ENCODE results near the gene NIPSNAP2. TPM values are rescaled to one million over a fixed set of nuclear protein-coding genes. Genes with fewer than 3 reads are reported as not detected.
"Not testable (repeated sequence)": the region's sequence is repeated elsewhere in the genome, so short reads cannot be mapped to it uniquely, and the experiment has no call there.

The NIPSNAP2 gene
- total RNA-seq, 2 donors from 2014 or later: 36.6 to 57.3 TPM

DNA sequence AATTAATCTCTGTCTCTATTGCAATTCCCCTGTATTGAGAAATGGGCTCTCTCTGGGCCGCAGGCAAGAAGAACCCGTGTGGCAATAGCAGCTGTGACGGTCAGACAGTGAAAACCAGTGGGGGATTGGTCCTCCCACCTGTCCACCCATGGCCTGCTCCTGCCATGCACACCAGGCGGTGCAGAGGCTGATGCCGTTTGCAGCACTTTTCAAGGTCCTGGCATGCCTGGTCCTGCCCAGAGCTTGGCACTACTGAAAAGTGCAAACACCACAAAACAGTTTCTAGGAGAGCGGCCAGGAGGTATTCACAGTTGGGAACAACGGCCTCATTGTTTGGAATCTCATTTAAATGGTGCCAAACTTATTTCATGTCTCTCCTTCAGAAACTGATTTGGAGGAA is 45.3 kb downstream of the NIPSNAP2 start:
- Mint-ChIP-seq H3K4me1 (no peaks in the 10 kb centered on the region), H3K4me3 (no peak overlapping the region), H3K27me3 (no peaks in the 10 kb centered on the region), H3K27ac (no peak overlapping the region), H3K9me3 (no peaks in the 10 kb centered on the region), H3K36me3 (ENCODE audit: low read depth) (peaks cover 30% of the 10 kb centered on the region)
- no peak for ATAC-seq (replicated peaks)

DNA sequence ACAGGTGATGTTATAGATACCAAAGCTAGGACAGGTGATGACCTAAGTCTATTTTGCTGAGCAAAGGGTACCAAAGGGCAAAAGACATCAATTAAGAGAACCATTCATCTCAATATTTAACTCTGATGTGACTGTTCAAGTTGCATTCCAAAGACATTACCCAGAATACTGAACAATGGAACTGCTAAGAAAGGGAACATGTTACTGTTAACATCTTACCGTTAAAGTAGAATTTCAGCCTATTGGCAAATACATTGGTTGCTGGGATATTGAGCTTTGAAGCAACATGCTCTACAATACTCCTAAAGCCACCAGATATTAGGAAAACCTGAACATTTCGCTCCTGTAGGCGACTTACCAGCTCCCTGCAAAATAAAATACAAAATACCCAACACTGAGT is 52.6 kb downstream of the NIPSNAP2 start:
- H3K27me3 Mint-ChIP-seq; H3K4me3 Mint-ChIP-seq; ATAC-seq (replicated peaks); H3K9me3 Mint-ChIP-seq; H3K4me1 Mint-ChIP-seq; H3K27ac Mint-ChIP-seq: not testable (repeated sequence)
- peaks cover 49% of the 10 kb centered on the region for H3K36me3 Mint-ChIP-seq (ENCODE audit: low read depth)

DNA sequence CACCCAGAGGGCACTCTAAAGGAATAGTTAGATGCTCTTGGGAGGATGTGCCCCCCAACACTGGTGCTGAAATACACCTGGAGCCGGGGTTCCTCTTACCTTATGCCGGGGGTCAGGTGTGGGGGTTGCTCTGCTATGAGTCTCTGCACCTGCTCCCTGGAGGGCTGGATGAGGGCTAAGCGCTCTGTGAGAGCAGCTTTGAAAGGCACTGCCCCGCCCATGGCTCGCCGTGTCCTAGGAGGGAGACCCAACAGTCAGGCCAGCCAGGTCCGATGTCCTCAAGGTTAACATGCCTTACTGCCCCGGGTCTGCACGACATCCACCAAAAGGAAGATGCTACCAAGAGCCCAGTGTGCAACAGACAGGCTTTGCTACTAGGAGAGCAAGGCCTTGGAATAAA is 55.1 kb downstream of the NIPSNAP2 start:
- no peak for ATAC-seq (replicated peaks)
- H3K27ac Mint-ChIP-seq: no peak overlapping the region
- H3K4me1 Mint-ChIP-seq: no peaks in the 10 kb centered on the region
- no peaks in the 10 kb centered on the region for H3K27me3 Mint-ChIP-seq
- peaks cover 31% of the 10 kb centered on the region for H3K36me3 Mint-ChIP-seq (ENCODE audit: low read depth)
- no peak overlapping the region for H3K4me3 Mint-ChIP-seq
- H3K9me3 Mint-ChIP-seq: no peaks in the 10 kb centered on the region

DNA sequence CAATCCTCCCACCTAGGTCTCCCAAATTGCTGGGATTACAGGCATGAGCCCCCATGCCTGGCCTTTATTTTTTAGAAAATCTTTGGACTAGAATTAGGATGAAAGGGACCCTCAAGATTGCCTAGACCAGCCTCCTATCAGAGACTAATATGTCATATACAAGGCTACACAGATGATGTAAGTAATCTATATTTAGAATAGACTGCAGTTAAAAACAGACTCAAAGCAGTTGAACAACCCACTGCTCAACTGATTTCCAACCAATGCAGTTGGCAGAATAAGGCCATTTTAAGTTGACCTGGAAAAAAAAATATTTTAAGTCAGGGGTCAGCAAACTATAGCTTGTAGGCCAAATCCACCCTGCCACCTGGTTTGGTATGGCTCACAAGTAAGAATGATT is 59.1 kb downstream of the NIPSNAP2 start:
- no peak for ATAC-seq (replicated peaks)
- Mint-ChIP-seq H3K4me1 (no peaks in the 10 kb centered on the region), H3K9me3 (no peaks in the 10 kb centered on the region), H3K4me3 (no peak overlapping the region), H3K36me3 (ENCODE audit: low read depth) (peaks cover 22% of the 10 kb centered on the region), H3K27me3 (no peaks in the 10 kb centered on the region), H3K27ac (no peak overlapping the region)

DNA sequence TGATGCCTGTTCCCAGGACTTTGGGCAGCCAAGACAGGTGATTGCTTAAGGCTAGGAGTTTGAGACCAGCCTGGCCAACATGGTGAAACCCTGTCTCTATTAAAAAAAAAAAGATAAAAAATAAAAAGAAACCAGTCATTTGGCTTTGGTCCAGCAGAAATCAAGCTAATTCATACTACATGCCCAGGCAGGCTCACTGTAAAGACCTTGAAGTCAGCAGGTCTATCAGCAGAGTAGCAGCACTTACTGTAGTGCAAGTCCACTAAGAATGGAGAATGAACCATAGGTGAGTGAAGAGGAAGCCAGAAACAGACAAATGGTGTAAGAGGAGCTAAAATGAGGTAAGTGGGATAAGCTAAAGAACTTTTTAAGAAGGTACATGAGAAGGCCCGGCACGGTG is 62.2 kb downstream of the NIPSNAP2 start:
- Mint-ChIP-seq H3K4me3 (no peak overlapping the region), H3K27ac (no peak overlapping the region), H3K9me3 (no peaks in the 10 kb centered on the region), H3K36me3 (ENCODE audit: low read depth) (peaks cover 19% of the 10 kb centered on the region), H3K4me1 (no peaks in the 10 kb centered on the region), H3K27me3 (no peaks in the 10 kb centered on the region)
- ATAC-seq (replicated peaks): no peak

DNA sequence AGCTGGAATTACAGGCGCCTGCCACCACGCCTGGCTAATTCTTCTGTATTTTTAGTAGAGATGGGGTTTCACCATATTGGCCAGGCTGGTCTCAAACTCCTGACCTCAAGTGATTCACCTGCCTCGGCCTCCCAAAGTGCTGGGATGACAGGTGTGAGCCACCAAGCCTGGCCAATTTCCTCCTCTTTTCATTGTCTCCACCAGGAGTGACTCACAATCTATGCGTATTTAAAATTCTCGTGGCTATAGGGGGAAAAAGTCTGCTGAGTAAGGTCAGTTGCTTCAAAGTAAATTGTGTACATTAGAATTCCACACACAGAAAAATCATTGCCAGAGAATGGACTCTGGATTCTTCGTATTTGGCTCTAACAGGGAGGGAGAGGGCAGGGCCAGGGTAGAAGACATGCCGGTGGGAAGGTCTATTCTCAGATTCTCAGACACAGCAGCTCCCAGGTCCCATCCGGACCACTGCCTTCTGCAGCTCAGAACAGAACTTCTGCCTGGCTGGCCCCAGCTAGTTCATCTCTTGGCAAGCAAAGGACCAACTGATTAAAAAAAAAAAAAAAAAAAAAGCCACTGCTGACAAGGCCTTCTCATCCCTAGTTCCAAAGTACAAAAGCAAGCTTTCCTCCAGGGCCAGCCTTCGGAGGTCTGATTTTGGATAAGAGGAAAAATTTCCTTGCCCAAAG is 64.7 kb downstream of the NIPSNAP2 start:
- Mint-ChIP-seq H3K27ac (no peak overlapping the region), H3K4me3 (no peak overlapping the region), H3K36me3 (ENCODE audit: low read depth) (peaks cover 24% of the 10 kb centered on the region), H3K27me3 (no peaks in the 10 kb centered on the region), H3K4me1 (peaks cover 5% of the 10 kb centered on the region), H3K9me3 (no peaks in the 10 kb centered on the region)
- ATAC-seq (replicated peaks): no peak

DNA sequence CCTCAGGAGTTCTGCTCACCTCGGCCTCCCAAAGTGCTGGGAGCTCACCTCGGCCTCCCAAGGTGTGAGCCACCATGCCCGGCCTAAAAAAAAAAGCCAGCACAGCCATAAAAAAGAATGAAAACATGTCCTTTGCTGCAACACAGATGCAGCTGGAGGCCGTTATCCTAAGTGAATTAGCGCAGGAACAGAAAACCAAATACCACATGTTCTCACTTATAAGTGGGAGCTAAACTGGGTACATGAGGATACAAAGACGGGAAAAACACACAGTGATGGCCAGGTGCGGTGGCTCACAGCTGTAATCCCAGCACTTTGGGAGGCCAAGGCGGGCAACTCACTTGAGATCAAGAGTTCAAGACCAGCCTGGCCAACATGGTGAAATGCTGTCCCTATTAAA is 66.0 kb downstream of the NIPSNAP2 start:
- Mint-ChIP-seq H3K27ac (no peak overlapping the region), H3K4me1 (peaks cover 5% of the 10 kb centered on the region), H3K27me3 (no peaks in the 10 kb centered on the region), H3K36me3 (ENCODE audit: low read depth) (peaks cover 24% of the 10 kb centered on the region), H3K4me3 (no peak overlapping the region), H3K9me3 (no peaks in the 10 kb centered on the region)
- no peak for ATAC-seq (replicated peaks)

DNA sequence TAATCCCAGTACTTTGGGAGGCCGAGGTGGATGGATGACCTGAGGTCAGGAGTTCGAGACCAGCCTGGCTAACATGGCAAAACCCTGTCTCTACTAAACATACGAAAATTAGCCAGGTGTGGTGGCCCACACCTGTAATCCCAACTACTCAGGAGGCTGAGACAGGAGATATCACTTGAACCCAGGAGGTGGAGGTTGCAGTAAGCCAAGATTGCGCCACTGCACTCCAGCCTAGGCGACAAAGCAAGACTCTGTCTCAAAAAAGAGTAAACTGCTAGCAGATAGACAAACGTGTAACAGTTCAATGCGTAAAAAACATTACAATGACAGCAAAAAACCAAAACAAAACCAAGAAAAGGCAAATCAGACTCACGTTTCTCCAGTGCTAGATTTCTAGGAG is 67.2 kb downstream of the NIPSNAP2 start:
- peaks cover 24% of the 10 kb centered on the region for H3K36me3 Mint-ChIP-seq (ENCODE audit: low read depth)
- ATAC-seq (replicated peaks); H3K4me1 Mint-ChIP-seq: not testable (repeated sequence)

DNA sequence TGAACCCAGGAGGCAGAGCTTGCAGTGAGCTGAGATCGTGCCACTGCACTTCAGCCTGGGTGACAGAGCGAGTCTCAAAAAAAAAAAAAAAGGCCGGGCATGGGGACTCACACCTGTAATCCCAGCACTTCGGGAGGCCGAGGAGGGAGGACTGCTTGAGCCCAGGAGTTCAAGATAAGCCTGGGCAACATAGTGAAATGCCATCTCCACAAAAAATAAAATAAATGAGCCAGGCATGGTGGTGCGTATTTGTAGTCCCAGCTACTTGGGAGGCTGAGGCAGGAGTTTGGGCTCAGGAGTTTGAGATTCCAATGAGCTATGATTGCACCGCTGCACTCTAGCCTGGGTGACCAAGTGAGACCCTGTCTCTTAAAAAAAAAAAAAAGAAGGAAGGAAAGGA is 68.2 kb downstream of the NIPSNAP2 start:
- not testable (repeated sequence) for ATAC-seq (replicated peaks); H3K27me3 Mint-ChIP-seq; H3K4me3 Mint-ChIP-seq; H3K27ac Mint-ChIP-seq; H3K4me1 Mint-ChIP-seq; H3K9me3 Mint-ChIP-seq
- H3K36me3 Mint-ChIP-seq (ENCODE audit: low read depth): peaks cover 24% of the 10 kb centered on the region

More for the DNA sequence above, 67.2 kb downstream of the NIPSNAP2 start:
- H3K27me3 Mint-ChIP-seq, H3K27ac Mint-ChIP-seq, H3K9me3 Mint-ChIP-seq, H3K4me3 Mint-ChIP-seq: not testable (repeated sequence)

DNA sequence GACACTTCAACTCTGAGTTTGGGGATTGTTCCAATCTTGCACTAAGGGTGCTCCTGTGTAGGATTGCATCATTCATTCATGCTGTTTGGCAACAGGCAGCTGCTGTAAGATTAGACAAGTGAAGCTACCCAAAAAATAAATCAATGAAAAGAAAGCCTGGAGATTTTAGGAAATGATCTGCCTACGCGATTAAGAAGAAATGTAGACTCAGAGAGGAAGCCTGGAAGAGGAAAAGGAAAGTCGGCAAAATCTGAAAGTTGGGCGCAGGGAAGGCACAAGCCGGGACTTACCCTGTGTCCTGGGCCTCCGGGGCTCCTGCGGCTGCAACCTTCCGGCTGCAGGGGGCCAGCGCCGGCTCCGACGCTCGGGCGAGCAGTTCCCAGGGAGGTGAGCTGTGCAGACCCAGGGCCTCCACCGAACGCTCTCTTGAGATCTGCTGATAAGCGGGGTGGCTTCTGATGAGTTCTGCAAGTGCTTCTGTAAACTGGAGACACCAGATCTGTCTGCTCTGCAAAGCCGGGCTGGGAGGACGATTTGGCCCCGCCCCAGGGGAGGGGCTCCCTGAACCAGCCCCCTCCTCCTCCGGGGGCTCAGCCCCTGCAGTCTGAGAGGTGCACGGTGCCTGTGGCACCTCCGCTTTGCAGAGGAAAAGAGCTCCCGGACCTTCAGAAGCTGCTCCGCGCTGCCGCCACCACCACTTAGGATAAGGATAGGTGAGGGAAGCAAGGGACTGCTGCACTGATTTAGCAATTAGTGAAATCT is 69.5 kb downstream of the NIPSNAP2 start:
- H3K27me3 Mint-ChIP-seq: no peaks in the 10 kb centered on the region
- peaks cover 19% of the 10 kb centered on the region for H3K36me3 Mint-ChIP-seq (ENCODE audit: low read depth)
- no peaks in the 10 kb centered on the region for H3K9me3 Mint-ChIP-seq
- peak overlapping the region; percentile 90 for H3K4me3 Mint-ChIP-seq
- peak; percentile 95 for ATAC-seq (replicated peaks)
- peak overlapping the region; percentile 65 for H3K27ac Mint-ChIP-seq
- H3K4me1 Mint-ChIP-seq: peaks cover 5% of the 10 kb centered on the region

DNA sequence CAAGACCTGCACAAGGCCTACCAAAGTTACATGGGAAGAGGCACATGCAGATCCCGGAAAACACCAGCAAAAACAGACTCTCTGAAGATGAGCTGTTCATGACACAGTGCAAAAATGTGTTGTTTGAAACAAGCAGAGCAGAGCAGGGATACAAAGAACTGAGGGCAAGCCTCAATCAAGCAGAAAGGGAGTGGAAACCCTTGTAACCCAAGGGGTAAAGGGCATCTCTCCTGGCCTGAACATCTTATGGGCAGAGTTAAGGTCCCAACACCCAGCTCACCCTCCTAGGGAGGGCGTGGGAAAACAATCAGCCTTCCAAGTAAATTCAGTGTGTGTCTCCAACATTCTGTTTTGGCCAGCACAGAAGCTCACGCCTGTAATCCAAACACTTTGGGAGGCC is 76.3 kb downstream of the NIPSNAP2 start:
- no peak overlapping the region for H3K27ac Mint-ChIP-seq
- H3K4me3 Mint-ChIP-seq: no peak overlapping the region
- no peaks in the 10 kb centered on the region for H3K27me3 Mint-ChIP-seq
- no peaks in the 10 kb centered on the region for H3K4me1 Mint-ChIP-seq
- no peak for ATAC-seq (replicated peaks)
- no peaks in the 10 kb centered on the region for H3K9me3 Mint-ChIP-seq
- peaks cover 18% of the 10 kb centered on the region for H3K36me3 Mint-ChIP-seq (ENCODE audit: low read depth)

DNA sequence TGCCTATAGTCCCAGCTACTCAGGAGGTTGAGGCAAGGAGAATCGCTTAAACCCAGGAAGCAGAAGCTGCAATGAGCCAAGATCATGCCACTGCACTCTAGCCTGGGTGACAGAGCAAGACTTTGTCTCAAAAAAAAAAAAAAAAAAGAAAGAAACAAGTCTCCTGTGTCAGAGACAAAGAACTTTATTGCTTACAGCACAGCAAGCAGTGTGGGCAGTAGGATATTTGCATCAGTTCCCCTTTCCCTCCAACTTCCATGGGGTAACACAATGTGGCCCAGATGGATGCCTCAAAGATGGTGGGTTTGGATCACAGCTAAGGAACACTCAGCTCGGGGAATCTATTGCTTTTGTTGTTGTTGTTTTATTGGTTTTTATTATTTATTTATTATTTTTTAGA is 81.4 kb downstream of the NIPSNAP2 start:
- not testable (repeated sequence) for H3K27me3 Mint-ChIP-seq; H3K9me3 Mint-ChIP-seq; ATAC-seq (replicated peaks); H3K4me3 Mint-ChIP-seq; H3K27ac Mint-ChIP-seq; H3K4me1 Mint-ChIP-seq
- H3K36me3 Mint-ChIP-seq (ENCODE audit: low read depth): peaks cover 18% of the 10 kb centered on the region

DNA sequence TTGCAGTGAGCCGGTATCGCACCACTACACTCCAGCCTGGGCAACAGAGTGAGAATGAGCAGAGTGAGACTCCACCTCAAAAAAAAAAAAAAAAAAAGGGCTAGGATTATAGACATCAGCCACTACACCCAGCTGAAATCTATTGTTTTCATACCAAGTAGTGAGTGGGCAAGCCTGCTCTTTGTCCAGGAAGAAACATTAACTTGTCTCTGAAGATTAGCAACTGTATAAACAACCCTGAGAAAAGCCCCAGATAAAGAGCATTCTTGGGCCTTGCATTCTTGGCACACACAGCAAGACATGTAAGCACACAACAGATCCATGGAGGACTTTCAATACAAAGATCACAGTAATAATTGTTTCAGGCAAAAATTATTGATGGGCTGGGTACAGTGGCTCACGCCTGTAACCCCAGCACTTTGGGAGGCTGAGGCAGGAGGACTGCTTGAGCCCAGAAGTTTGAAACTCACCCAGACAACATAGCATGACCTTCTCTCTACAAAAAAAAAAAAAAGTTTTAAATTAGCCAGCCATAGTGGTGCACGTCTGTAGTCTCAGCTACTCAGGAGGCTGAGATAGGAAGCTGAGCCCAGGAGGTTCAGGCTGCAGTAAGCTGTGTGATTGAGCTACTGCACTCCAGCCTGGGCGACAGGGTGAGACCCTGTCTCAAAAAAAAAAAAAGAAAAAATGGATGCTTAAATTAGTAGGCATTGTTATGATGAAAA is 82.5 kb downstream of the NIPSNAP2 start:
- no peak for ATAC-seq (replicated peaks)
- peaks cover 24% of the 10 kb centered on the region for H3K36me3 Mint-ChIP-seq (ENCODE audit: low read depth)
- no peaks in the 10 kb centered on the region for H3K9me3 Mint-ChIP-seq
- H3K4me1 Mint-ChIP-seq: peaks cover 7% of the 10 kb centered on the region
- no peaks in the 10 kb centered on the region for H3K27me3 Mint-ChIP-seq
- H3K27ac Mint-ChIP-seq: peak overlapping the region; percentile 61
- H3K4me3 Mint-ChIP-seq: no peak overlapping the region

DNA sequence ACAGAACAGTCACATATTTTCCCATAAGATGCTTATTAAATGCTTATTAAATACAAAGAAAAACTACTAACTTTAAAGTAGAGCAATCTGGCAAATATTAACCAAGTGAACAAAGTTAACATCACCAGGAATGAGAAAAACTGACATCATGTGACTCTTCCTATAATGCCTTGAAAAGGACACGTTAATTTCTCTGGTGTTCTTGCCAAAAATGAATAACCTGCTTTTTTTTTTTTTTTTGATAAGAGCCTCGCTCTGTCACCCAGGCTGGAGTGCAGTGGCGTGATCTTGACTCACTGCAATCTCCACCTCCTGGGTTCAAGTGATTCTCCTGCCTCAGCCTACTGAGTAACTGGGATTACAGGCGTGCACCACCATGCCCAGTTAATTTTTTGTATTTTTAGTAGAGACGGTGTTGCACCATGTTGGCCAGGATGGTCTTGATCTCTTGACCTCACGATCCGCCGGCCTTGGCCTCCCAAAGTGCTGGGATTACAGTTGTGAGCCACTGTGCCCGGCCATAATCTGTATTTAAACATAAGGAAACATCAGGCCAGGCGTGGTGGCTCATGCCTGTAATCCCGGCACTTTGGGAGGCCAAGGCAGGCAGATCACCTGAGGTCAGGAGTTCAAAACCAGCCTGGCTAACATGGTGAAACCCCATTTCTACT is 83.2 kb downstream of the NIPSNAP2 start:
- not testable (repeated sequence) for H3K27me3 Mint-ChIP-seq; H3K9me3 Mint-ChIP-seq; H3K27ac Mint-ChIP-seq; H3K4me1 Mint-ChIP-seq; ATAC-seq (replicated peaks); H3K4me3 Mint-ChIP-seq
- H3K36me3 Mint-ChIP-seq (ENCODE audit: low read depth): peaks cover 22% of the 10 kb centered on the region

All from activated T-helper 17 cell treated with anti-CD3 and anti-CD28 coated beads, Interleukin-2, amount 50 U/mL, for 72 hours (primary cell).